Activated T-cell treated with anti-CD3 and anti-CD28 coated beads, Interleukin-2, amount 50 U/mL, for 72 hours (primary cell): ENCODE measurements around the gene TMEM242. TPM values are rescaled to one million over a fixed set of nuclear protein-coding genes. Genes with fewer than 3 reads are reported as not detected.
A peak's percentile ranks its signal among the peaks of the same experiment; 100 is the strongest.
"Not testable (repeated sequence)": the region's sequence is repeated elsewhere in the genome, so short reads cannot be mapped to it uniquely, and the experiment has no call there.

ENCODE experiments used
- ATAC-seq, 2 donors: fragments of 150-1000 bp; cut with Tn5 transposase; replicated peaks in 1 of 2; 2 replicates each; pipeline ENCODE4 v1.10.0; 2021; ENCODE audit warnings: moderate library complexity in 2 of 2, mild to moderate bottlenecking in 1 of 2
- DNase-seq, 2 donors: peaks; one replicate each; pipeline ENCODE4 v3.0.0; 2021 to 2022; ENCODE audit warnings: mixed read lengths in 1 of 2
- H3K27ac Mint-ChIP-seq: one replicate; pipeline ENCODE4 v1.8.0; 2022; ENCODE audit warnings: mild to moderate bottlenecking, moderate library complexity, mixed read lengths
- H3K27me3 Mint-ChIP-seq: one replicate; pipeline ENCODE4 v1.8.0; 2022; ENCODE audit warnings: low read depth, mixed read lengths
- H3K36me3 Mint-ChIP-seq, 2 donors: one replicate each; pipeline ENCODE4 v1.8.0; 2022; ENCODE audit warnings: mixed read lengths in 2 of 2, mild to moderate bottlenecking in 1 of 2; ENCODE audit not compliant: insufficient read depth in 2 of 2
- H3K4me1 Mint-ChIP-seq: one replicate; pipeline ENCODE4 v1.8.0; 2022; ENCODE audit warnings: low read depth, mixed read lengths
- H3K4me3 Mint-ChIP-seq, 2 donors: one replicate each; pipeline ENCODE4 v1.8.0; 2022; ENCODE audit warnings: mild to moderate bottlenecking in 2 of 2, mixed read lengths in 2 of 2, moderate library complexity in 2 of 2
- H3K9me3 Mint-ChIP-seq, 2 donors: one replicate each; pipeline ENCODE4 v1.8.0; 2022; ENCODE audit warnings: mixed read lengths in 2 of 2
- total RNA-seq, 2 donors: library from RNA; stranded (reverse); gene quantifications; one replicate each; pipeline ENCODE4 v1.2.3, GENCODE V29; 2022

Gene TMEM242
- total RNA-seq, result 10 to 100 TPM; 13.0 to 15.5 TPM

- peaks cover 43% of the 10 kb centered on the region for H3K27me3 Mint-ChIP-seq
- peak within 1 kb of the TSS; percentile 97 to 99 for H3K4me3 Mint-ChIP-seq
- peak within 1 kb of the TSS; percentile 97 for H3K27ac Mint-ChIP-seq
- peak; percentile 96 for ATAC-seq
- H3K4me1 Mint-ChIP-seq, result peaks cover 54% of the 10 kb centered on the region
- no peaks in the 10 kb centered on the region for H3K9me3 Mint-ChIP-seq
- peak; percentile 90 to 93 for DNase-seq
- no peaks in the 10 kb centered on the region for H3K36me3 Mint-ChIP-seq
Measured at GRCh38 chr6:157323255-157323965, at the start of gene TMEM242. Gene TMEM242, minus strand, starts transcription at chr6:157323519. Its CDS starts 20 bp downstream, at chr6:157323499.

DNA sequence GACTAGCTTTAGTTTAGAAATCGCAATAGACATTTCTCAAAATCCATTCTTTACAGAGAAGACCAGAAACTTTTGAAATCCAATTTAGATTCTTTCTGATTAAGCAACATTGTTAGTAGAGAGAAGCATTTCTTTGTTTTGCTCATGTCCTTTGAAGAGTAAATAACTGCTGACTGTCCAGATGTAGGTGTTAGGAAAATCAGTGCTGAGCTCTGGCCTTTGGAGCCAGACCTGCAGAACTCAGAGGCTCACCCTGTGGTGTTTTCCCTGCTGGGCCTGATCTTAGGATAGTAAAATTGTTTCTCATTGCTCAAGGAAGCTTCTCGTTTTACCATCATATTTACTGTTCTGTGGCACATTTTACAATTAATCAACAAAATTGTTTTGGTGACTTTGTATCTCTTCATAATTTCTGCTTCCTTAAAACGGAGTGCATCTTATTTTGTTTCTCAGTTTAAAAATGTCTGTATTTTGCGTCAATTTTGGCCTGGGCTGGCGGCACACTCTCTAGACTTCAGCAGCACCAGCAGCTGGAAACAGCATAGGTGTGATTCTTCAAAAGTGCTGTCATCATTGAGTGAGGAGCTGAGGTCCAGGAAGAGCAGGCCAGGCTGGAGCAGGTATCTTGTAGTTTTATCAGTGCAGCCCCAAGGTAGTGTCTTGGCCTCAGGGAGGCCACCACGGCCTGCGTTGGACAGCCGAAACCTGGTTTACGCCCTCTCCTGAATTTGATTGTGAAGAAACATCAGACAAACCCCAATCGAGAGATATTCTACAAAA lies 49.4 kb upstream of the TMEM242 start:
- ATAC-seq, result no peak
- H3K4me1 Mint-ChIP-seq, result peaks cover 37% of the 10 kb centered on the region
- peaks cover 40% of the 10 kb centered on the region for H3K27me3 Mint-ChIP-seq
- H3K36me3 Mint-ChIP-seq, result no peaks in the 10 kb centered on the region
- no peak overlapping the region for H3K4me3 Mint-ChIP-seq
- no peak overlapping the region for H3K27ac Mint-ChIP-seq
- no peaks in the 10 kb centered on the region for H3K9me3 Mint-ChIP-seq
- DNase-seq, result no peak

DNA sequence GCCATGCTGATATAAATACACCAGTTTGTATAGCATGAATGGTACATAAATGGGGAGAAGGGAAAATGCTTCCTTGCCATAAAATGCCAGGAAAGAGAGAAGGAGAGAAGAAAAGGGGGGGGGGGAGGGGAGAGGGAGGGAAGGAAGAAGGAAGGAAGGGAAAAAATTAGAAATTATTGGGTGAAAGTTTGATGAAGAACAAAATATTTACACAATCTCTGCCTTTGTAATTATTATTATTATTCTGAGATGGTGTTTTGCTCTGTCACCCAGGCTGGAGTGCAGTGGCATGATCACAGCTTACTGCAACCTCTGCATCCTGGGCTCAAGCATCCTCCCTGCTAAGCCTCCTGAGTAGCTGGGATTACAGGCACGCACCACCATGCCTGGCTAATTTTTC lies 47.4 kb upstream of the TMEM242 start:
- H3K27me3 Mint-ChIP-seq, result peaks cover 59% of the 10 kb centered on the region
- no peak for ATAC-seq

GRCh38 chr6:157368359-157369049 lies 45.2 kb upstream of the TMEM242 start:
- H3K36me3 Mint-ChIP-seq, result no peaks in the 10 kb centered on the region
- H3K27me3 Mint-ChIP-seq, result peaks cover 70% of the 10 kb centered on the region
- DNase-seq (peak in 1 of 2 donors; percentile 34), ATAC-seq (peak; percentile 70 to 71)
- peaks cover 24% of the 10 kb centered on the region for H3K4me1 Mint-ChIP-seq
- no peak overlapping the region for H3K27ac Mint-ChIP-seq
- H3K9me3 Mint-ChIP-seq, result no peaks in the 10 kb centered on the region
- H3K4me3 Mint-ChIP-seq, result peak overlapping the region in 1 of 2 donors; percentile 42

More for the DNA sequence above, 47.4 kb upstream of the TMEM242 start:
- H3K27ac Mint-ChIP-seq, result no peak overlapping the region
- H3K4me1 Mint-ChIP-seq, result peaks cover 24% of the 10 kb centered on the region
- H3K4me3 Mint-ChIP-seq, result no peak overlapping the region
- H3K9me3 Mint-ChIP-seq, result no peaks in the 10 kb centered on the region
- DNase-seq, result no peak
- H3K36me3 Mint-ChIP-seq, result no peaks in the 10 kb centered on the region

- no peak for ATAC-seq
- peaks cover 68% of the 10 kb centered on the region for H3K27me3 Mint-ChIP-seq
Measured at GRCh38 chr6:157366648-157367047, 43.3 kb upstream of the TMEM242 start.

GRCh38 chr6:157364705-157365104 lies 41.4 kb upstream of the TMEM242 start:
- Mint-ChIP-seq H3K27me3 (peaks cover 62% of the 10 kb centered on the region), H3K4me1 (peaks cover 20% of the 10 kb centered on the region), H3K9me3 (no peaks in the 10 kb centered on the region), H3K4me3 (no peak overlapping the region), H3K27ac (no peak overlapping the region), H3K36me3 (no peaks in the 10 kb centered on the region)
- DNase-seq (no peak), ATAC-seq (no peak)

More at GRCh38 chr6:157366648-157367047, 43.3 kb upstream of the TMEM242 start:
- Mint-ChIP-seq H3K4me1 (peaks cover 24% of the 10 kb centered on the region), H3K36me3 (no peaks in the 10 kb centered on the region), H3K4me3 (no peak overlapping the region), H3K9me3 (no peaks in the 10 kb centered on the region), H3K27ac (no peak overlapping the region)
- DNase-seq, result no peak

DNA sequence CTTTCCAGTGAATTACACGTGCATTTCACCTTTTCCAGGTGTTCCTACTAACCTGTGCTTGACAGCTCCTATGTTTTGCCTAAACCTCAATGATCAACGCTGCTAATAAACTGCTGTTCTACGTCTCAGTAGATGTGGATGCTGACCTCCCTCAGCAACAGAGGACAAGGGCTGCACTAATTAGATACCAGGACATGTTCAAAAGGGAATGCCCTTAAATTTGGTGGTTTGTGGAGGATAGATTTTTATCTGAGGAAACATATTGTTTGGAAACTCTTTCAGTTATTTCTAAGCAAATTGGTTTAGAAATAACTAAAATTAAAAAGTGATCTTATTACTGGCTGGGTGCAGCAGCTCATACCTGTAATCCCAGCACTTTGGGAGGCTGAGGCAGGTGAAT lies 38.6 kb upstream of the TMEM242 start:
- Mint-ChIP-seq H3K27ac (no peak overlapping the region), H3K36me3 (no peaks in the 10 kb centered on the region), H3K27me3 (peaks cover 54% of the 10 kb centered on the region), H3K4me1 (no peaks in the 10 kb centered on the region), H3K9me3 (no peaks in the 10 kb centered on the region), H3K4me3 (no peak overlapping the region)
- DNase-seq (no peak), ATAC-seq (no peak)

DNA sequence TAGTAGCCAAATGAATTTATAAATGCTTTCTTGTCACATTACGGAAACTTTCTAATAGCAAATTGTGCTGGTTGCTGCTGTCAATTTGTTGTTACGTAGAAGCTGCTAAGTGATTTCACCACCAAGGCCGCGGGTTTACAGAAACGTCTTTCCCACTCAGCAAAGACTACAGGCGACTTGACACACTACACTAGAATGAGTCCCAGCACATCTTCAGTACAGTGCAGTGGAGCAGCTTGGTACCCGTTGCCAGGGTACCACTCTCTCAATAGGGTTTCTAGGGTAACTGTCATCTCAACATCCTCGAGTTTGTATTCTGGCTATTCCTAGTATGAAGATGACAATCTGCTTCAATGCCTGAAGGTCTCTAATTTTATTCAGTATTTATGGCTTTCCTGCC lies 35.0 kb upstream of the TMEM242 start:
- Mint-ChIP-seq H3K4me1 (no peaks in the 10 kb centered on the region), H3K36me3 (no peaks in the 10 kb centered on the region), H3K27me3 (peaks cover 48% of the 10 kb centered on the region), H3K4me3 (no peak overlapping the region), H3K9me3 (no peaks in the 10 kb centered on the region), H3K27ac (no peak overlapping the region)
- ATAC-seq, result no peak
- DNase-seq, result no peak

DNA sequence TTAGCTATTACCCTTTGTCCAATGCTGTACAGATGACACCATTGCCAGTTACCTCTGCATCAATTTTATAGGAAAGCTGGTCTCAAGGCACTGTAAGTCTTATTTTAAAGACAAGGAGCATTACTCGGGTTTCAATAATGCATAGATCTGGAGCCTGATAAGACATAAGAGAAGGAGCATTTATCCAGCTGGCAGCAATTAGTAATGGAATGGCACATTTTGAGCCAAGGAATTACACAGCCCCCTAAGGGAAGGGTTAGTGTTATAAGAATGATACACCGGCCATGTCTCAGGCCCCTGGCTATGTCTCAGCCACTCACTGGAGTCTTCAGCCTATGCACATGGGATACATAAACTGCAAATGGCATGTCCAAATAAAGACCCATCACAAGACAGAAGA lies 23.1 kb upstream of the TMEM242 start:
- DNase-seq (no peak), ATAC-seq (no peak)
- Mint-ChIP-seq H3K4me3 (no peak overlapping the region), H3K27me3 (peaks cover 69% of the 10 kb centered on the region), H3K4me1 (no peaks in the 10 kb centered on the region), H3K9me3 (peaks cover 1 to 2% of the 10 kb centered on the region in 2 donors), H3K27ac (no peak overlapping the region), H3K36me3 (peaks cover 0 to 2% of the 10 kb centered on the region in 2 donors)

- H3K4me3 Mint-ChIP-seq, result no peak overlapping the region
- H3K27ac Mint-ChIP-seq, result no peak overlapping the region
- peaks cover 0 to 2% of the 10 kb centered on the region in 2 donors for H3K36me3 Mint-ChIP-seq
- no peaks in the 10 kb centered on the region for H3K4me1 Mint-ChIP-seq
- no peak for DNase-seq
- H3K27me3 Mint-ChIP-seq, result peaks cover 79% of the 10 kb centered on the region
- no peak for ATAC-seq
- H3K9me3 Mint-ChIP-seq, result peaks cover 1 to 2% of the 10 kb centered on the region in 2 donors
Measured at GRCh38 chr6:157343732-157344131, 20.4 kb upstream of the TMEM242 start.

DNA sequence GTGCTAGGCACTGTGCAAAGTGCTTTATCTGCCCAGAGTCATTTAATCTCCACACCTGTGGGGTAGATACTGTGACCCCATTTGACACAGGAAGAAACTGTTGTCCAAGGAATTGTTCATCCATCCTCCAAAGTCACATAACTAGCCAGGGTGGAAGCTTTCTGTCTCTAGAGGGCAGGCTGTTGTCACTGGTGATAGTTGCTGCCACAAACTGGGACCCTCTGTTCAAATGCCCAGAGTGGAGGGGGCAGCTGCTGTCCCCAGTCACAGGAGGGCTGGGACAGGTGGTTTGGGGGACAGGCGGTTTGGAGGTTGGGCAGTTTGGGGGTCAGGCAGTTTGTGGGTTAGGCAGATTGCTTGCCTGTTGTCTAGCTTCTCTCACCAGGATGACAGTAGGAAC lies 16.1 kb upstream of the TMEM242 start:
- Mint-ChIP-seq H3K4me1 (no peaks in the 10 kb centered on the region), H3K27ac (no peak overlapping the region), H3K27me3 (peaks cover 56% of the 10 kb centered on the region), H3K36me3 (no peaks in the 10 kb centered on the region), H3K4me3 (no peak overlapping the region), H3K9me3 (no peaks in the 10 kb centered on the region)
- ATAC-seq (no peak), DNase-seq (no peak)

- Mint-ChIP-seq H3K9me3 (no peaks in the 10 kb centered on the region), H3K27ac (no peak overlapping the region), H3K4me3 (no peak overlapping the region), H3K4me1 (no peaks in the 10 kb centered on the region), H3K36me3 (no peaks in the 10 kb centered on the region), H3K27me3 (peaks cover 54% of the 10 kb centered on the region)
- ATAC-seq, result no peak
- no peak for DNase-seq
Measured at GRCh38 chr6:157337751-157338150, 14.4 kb upstream of the TMEM242 start.

- not testable (repeated sequence) for ATAC-seq, H3K27ac Mint-ChIP-seq, DNase-seq, H3K4me3 Mint-ChIP-seq, H3K4me1 Mint-ChIP-seq, H3K36me3 Mint-ChIP-seq, H3K9me3 Mint-ChIP-seq
- H3K27me3 Mint-ChIP-seq, result peaks cover 54% of the 10 kb centered on the region
Measured at GRCh38 chr6:157337276-157337675, 14.0 kb upstream of the TMEM242 start.
